Mesenchymal stem cell (in vitro differentiated cells and primary cell): ENCODE measurements around the gene ACP7.

ENCODE experiments used
- DNase-seq: peaks from one replicate; pipeline ENCODE4 v3.0.0-alpha.2; 2013
- H2AFZ ChIP-seq: one replicate; pipeline ENCODE4 v1.6.1; 2013; ENCODE audit warnings: low read depth, mild to moderate bottlenecking, control low read depth, inconsistent platforms, low read length, moderate library complexity
- H2AK5ac ChIP-seq: 2 replicates; pipeline ENCODE4 v1.6.1; 2013; ENCODE audit warnings: low read length, moderate library complexity, mild to moderate bottlenecking, inconsistent platforms; ENCODE audit not compliant: severe bottlenecking
- H2BK120ac ChIP-seq: one replicate; pipeline ENCODE4 v1.6.1; 2013; ENCODE audit warnings: low read depth, mild to moderate bottlenecking, inconsistent platforms, low read length, moderate library complexity
- H2BK12ac ChIP-seq, 2 experiments: one replicate each; pipeline ENCODE4 v1.6.1; 2013; ENCODE audit warnings: inconsistent platforms in 2 of 2, low read length in 2 of 2, mild to moderate bottlenecking in 2 of 2, moderate library complexity in 2 of 2, control low read depth in 1 of 2
- H2BK15ac ChIP-seq: one replicate; pipeline ENCODE4 v1.6.1; 2013; ENCODE audit warnings: mild to moderate bottlenecking, low read depth, inconsistent platforms; ENCODE audit not compliant: poor library complexity, severe bottlenecking
- H2BK5ac ChIP-seq: 2 replicates; pipeline ENCODE4 v1.6.1; 2013; ENCODE audit warnings: low read depth, mild to moderate bottlenecking, low read length, control low read depth, inconsistent platforms; ENCODE audit not compliant: poor library complexity, severe bottlenecking
- H3K14ac ChIP-seq, 2 experiments: one replicate each; pipeline ENCODE4 v1.6.1; 2013; ENCODE audit warnings: inconsistent platforms in 2 of 2, low read length in 2 of 2, control low read depth in 1 of 2, mild to moderate bottlenecking in 1 of 2, moderate library complexity in 1 of 2
- H3K18ac ChIP-seq, 2 experiments: one replicate each; pipeline ENCODE4 v1.6.1; 2013; ENCODE audit warnings: inconsistent platforms in 2 of 2, low read length in 2 of 2, control low read depth in 1 of 2, low read depth in 1 of 2, mild to moderate bottlenecking in 1 of 2
- H3K23ac ChIP-seq, 2 experiments: one replicate each; pipeline ENCODE4 v1.6.1; 2013; ENCODE audit warnings: inconsistent platforms in 2 of 2, low read length in 2 of 2, mild to moderate bottlenecking in 2 of 2, moderate library complexity in 2 of 2, control low read depth in 1 of 2
- H3K27ac ChIP-seq: 2 replicates; pipeline ENCODE4 v1.5.1; 2013; ENCODE audit warnings: mild to moderate bottlenecking, moderate library complexity, low read length, control low read depth, inconsistent platforms; ENCODE audit not compliant: poor library complexity, severe bottlenecking
- H3K27me3 ChIP-seq, 2 experiments: 2 replicates each; pipeline versions ENCODE4 v1.6.1 to v1.7.0; 2013; ENCODE audit warnings: low read length in 2 of 2, mild to moderate bottlenecking in 2 of 2, moderate library complexity in 2 of 2, control low read depth in 1 of 2, inconsistent platforms in 1 of 2; ENCODE audit not compliant: control insufficient read depth in 1 of 2, insufficient read depth in 1 of 2
- H3K36me3 ChIP-seq, 2 experiments: 2 replicates each; pipeline versions ENCODE4 v1.6.1 to v1.7.0; 2013; ENCODE audit warnings: low read length in 2 of 2, control low read depth in 1 of 2, inconsistent platforms in 1 of 2, low read depth in 1 of 2, mild to moderate bottlenecking in 1 of 2; ENCODE audit not compliant: insufficient read depth in 2 of 2, control insufficient read depth in 1 of 2
- H3K4ac ChIP-seq, 2 experiments: one replicate each; pipeline ENCODE4 v1.6.1; 2013; ENCODE audit warnings: inconsistent platforms in 2 of 2, low read length in 2 of 2, mild to moderate bottlenecking in 2 of 2, moderate library complexity in 2 of 2, control low read depth in 1 of 2, low read depth in 1 of 2
- H3K4me1 ChIP-seq: 2 replicates; pipeline ENCODE4 v1.6.1; 2013; ENCODE audit warnings: low read depth, low read length, control low read depth; ENCODE audit not compliant: control insufficient read depth, insufficient read depth
- H3K4me2 ChIP-seq: 2 replicates; pipeline ENCODE4 v1.6.1; 2013; ENCODE audit warnings: low read length, mild to moderate bottlenecking, inconsistent platforms; ENCODE audit not compliant: poor library complexity, severe bottlenecking
- H3K4me3 ChIP-seq, 2 experiments: 2 replicates each; pipeline versions ENCODE4 v1.5.1 to v1.7.0; 2013; ENCODE audit warnings: low read length in 2 of 2, mild to moderate bottlenecking in 2 of 2, control low read depth in 1 of 2, low read depth in 1 of 2; ENCODE audit not compliant: insufficient read depth in 1 of 2
- H3K79me1 ChIP-seq: replicated peaks from 2 replicates; pipeline ENCODE4 v1.6.1; 2013; ENCODE audit warnings: mild to moderate bottlenecking, control low read depth, low read length, inconsistent platforms; ENCODE audit not compliant: poor library complexity, severe bottlenecking
- H3K9ac ChIP-seq: 2 replicates; pipeline ENCODE4 v1.7.0; 2013; ENCODE audit warnings: mild to moderate bottlenecking, low read length, moderate library complexity
- H3K9me3 ChIP-seq: 2 replicates; pipeline ENCODE4 v1.7.0; 2013; ENCODE audit warnings: mild to moderate bottlenecking, low read length; ENCODE audit not compliant: control insufficient read depth
- H4K8ac ChIP-seq: one replicate; pipeline ENCODE4 v1.6.1; 2013; ENCODE audit warnings: inconsistent platforms, mild to moderate bottlenecking, low read length, moderate library complexity
- H4K91ac ChIP-seq: one replicate; pipeline ENCODE4 v1.6.1; 2013; ENCODE audit warnings: mild to moderate bottlenecking, low read length, inconsistent platforms
- WGBS: methylation state at CpG from one replicate; pipeline ENCODE4 v1.1.7; 2013; ENCODE audit warnings: mixed read lengths; 5-methylcytosine and 5-hydroxymethylcytosine counted together

ACP7 gene

DNA sequence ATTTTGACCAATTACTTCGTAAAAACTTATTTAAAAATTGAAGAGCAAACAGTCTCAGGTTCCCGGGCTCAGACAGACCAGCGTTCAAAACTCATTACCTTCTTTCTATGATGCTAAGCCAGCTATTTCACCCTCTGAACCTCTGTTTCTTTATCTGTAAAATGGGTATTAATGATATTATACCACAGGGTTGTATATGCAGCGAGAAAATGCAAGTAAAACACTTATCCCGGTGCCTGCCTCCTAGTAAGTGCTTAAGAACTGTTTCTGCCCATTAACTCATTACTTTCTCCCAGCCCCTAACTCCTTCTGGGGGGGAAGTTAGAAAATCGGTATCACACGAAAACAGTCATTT is 41.0 kb downstream of the ACP7 start:
- peak overlapping the region; percentile 62 for H3K4me2 ChIP-seq
- no peak overlapping the region for H2BK5ac ChIP-seq
- WGBS: 39% methylated on average over 7 of the region's 7 CpGs
- H2BK120ac ChIP-seq: no peak overlapping the region
- no peaks in the 10 kb centered on the region for H3K27me3 ChIP-seq
- no peak overlapping the region for H4K8ac ChIP-seq
- H4K91ac ChIP-seq: no peak overlapping the region
- peaks cover 29% of the 10 kb centered on the region for H3K4me1 ChIP-seq
- H3K9ac ChIP-seq: peak overlapping the region; percentile 82
- no peak overlapping the region for H3K27ac ChIP-seq
- H3K4ac ChIP-seq: no peak overlapping the region
- H3K79me1 ChIP-seq: peaks cover 7% of the 10 kb centered on the region
- no peak overlapping the region for H2BK15ac ChIP-seq
- no peak overlapping the region for H3K23ac ChIP-seq
- H3K18ac ChIP-seq: peak overlapping the region in 1 of 2 experiments; percentile 52
- DNase-seq: no peak
- no peak overlapping the region for H2AFZ ChIP-seq
- H3K14ac ChIP-seq: no peak overlapping the region
- H3K4me3 ChIP-seq: peak overlapping the region in 1 of 2 experiments; percentile 93
- H2AK5ac ChIP-seq: no peak overlapping the region
- H3K36me3 ChIP-seq: peaks cover 0 to 7% of the 10 kb centered on the region in 2 experiments
- H3K9me3 ChIP-seq: no peaks in the 10 kb centered on the region
- no peak overlapping the region for H2BK12ac ChIP-seq

DNA sequence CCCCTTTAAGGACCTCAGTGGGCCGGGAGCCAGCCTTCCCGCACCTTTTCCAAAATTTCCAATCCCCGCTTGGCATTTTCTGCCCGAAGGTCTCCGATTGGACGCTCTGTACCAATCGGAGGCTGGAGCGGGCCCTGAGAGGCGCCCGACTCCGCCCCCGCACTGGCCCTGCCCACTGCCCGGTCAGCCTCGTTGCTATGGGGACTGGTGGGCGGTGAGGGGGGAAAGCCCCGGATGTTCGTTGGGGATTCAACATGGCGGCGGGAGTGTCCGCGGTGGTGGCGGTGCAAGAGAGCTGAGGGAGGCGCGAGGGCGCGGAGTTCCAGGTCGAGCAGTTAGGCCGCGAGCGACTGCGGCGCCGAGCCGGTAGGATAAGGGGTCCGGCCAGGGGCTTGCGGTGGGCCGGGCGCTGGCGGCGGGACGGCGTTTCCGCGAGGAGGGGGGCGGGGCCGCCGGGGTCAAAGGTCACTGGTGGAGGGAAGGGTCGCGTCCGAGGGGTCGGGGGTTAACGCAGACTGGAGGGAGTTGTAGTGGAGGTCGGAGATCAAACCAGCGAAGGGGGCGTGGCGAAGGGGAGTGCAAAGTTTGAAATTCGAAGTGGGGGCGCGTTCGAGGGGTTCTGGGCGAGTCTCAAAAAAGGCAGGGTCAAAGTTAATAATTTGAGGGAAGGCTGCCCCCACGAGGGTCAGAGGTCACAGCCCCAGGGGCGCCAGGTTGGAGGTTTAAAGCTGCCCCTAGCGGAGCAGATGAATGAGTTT is 41.6 kb downstream of the ACP7 start, which contains the start of gene PAK4:
Gene PAK4, plus strand, starts transcription at position 233 of the 758 bp plus-strand sequence. CDS start 43,768 bp downstream, outside the sequence.
- peak within 1 kb of the TSS; percentile 37 for H2BK120ac ChIP-seq
- H3K36me3 ChIP-seq: peaks cover 0 to 7% of the 10 kb centered on the region in 2 experiments
- peak within 1 kb of the TSS; percentile 90 for H2AFZ ChIP-seq
- peaks cover 34% of the 10 kb centered on the region for H3K4me1 ChIP-seq
- peak within 1 kb of the TSS in 1 of 2 experiments; percentile 38 for H2BK12ac ChIP-seq
- no peak within 1 kb of the TSS for H2AK5ac ChIP-seq
- H3K4me2 ChIP-seq: peak within 1 kb of the TSS; percentile 88
- WGBS: under 1% methylated on average over 63 of the region's 64 CpGs
- peaks cover 9% of the 10 kb centered on the region for H3K79me1 ChIP-seq
- H2BK15ac ChIP-seq: no peak within 1 kb of the TSS
- peak within 1 kb of the TSS; percentile 88 for H2BK5ac ChIP-seq
- H3K14ac ChIP-seq: peak within 1 kb of the TSS in 1 of 2 experiments; percentile 91
- peak within 1 kb of the TSS; percentile 90 for H3K9ac ChIP-seq
- peak within 1 kb of the TSS; percentile 97 for H4K8ac ChIP-seq
- H3K23ac ChIP-seq: peak within 1 kb of the TSS in 1 of 2 experiments; percentile 85
- H3K27me3 ChIP-seq: no peaks in the 10 kb centered on the region
- peak; percentile 97 for DNase-seq
- H3K27ac ChIP-seq: peak within 1 kb of the TSS; percentile 43
- H3K18ac ChIP-seq: peak within 1 kb of the TSS; percentile 97 to 99
- H4K91ac ChIP-seq: peak within 1 kb of the TSS; percentile 94
- no peaks in the 10 kb centered on the region for H3K9me3 ChIP-seq
- H3K4me3 ChIP-seq: peak within 1 kb of the TSS; percentile 93 to 96
- peak within 1 kb of the TSS; percentile 92 to 95 for H3K4ac ChIP-seq

DNA sequence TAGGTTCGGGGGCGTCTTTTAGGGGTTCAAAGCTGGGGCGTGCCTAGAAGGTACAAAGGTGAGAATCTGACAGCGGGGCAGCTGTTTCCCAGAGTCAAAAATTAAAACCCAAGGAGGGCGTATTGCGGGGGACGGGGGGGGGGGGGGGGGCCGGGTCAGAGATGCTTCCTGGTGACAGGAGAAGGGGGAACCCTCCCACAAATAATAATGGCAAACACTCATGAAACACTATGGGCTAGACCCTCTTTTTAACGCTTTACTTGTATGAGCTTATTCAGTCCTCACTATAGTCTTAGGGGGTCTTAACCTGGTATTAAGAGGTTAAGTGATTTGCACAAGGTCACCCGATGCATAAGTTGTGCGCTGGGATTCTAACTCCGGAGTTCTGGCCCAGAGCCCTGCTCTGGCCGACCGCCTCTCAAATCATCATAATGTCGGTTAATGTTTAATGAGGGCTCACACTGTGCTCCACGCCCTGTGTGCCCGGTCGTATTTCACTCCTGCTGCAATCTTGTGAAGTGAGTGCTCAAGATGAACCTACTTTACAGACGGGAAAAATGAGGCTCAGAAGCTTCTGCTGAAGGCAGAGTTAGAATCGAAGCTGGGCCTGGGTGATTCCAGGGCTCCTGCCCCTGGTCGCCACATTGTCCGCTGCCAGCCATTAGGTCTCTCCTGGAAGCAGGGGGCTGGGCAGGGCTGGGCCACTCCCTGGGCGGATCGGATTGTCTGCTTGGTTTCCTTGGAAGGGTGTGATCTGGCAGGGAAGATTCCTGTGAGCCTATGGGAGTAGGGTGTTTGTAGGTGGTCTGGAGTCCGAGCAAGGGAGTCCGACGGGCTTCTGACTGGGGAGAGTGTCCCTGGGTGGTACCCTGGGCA is 42.4 kb downstream of the ACP7 start:
- Histone ChIP-seq H3K79me1 (peaks cover 16% of the 10 kb centered on the region), H3K14ac (no peak overlapping the region), H3K23ac (no peak overlapping the region), H2AK5ac (peak overlapping the region; percentile 64), H3K9ac (peak overlapping the region; percentile 90), H3K36me3 (peaks cover 0 to 10% of the 10 kb centered on the region in 2 experiments), H2BK120ac (no peak overlapping the region), H2BK15ac (no peak overlapping the region), H4K91ac (peak overlapping the region; percentile 35), H3K4me1 (peaks cover 42% of the 10 kb centered on the region), H2BK12ac (no peak overlapping the region), H3K4ac (peak overlapping the region; percentile 92 to 95), H3K27ac (peak overlapping the region; percentile 43), H2BK5ac (peak overlapping the region; percentile 88), H2AFZ (peak overlapping the region; percentile 90), H3K4me3 (peak overlapping the region; percentile 93 to 96), H3K27me3 (no peaks in the 10 kb centered on the region), H3K9me3 (no peaks in the 10 kb centered on the region), H3K18ac (no peak overlapping the region), H3K4me2 (peak overlapping the region; percentile 88), H4K8ac (no peak overlapping the region)
- peak; percentile 23 for DNase-seq
- whole genome bisulfite sequencing: 39% methylated on average over 22 of the region's 27 CpGs
